Endothelial cell of umbilical vein (primary cell): ENCODE results near the gene RAB3IP.

ENCODE experiments used
- EZH2 ChIP-seq: IDR thresholded peaks from 2 replicates; pipeline ENCODE4 v1.6.1; 2012; ENCODE audit warnings: borderline replicate concordance, low read depth, mild to moderate bottlenecking, moderate library complexity, low read length, inconsistent platforms; ENCODE audit not compliant: severe bottlenecking
- MYC ChIP-seq: IDR thresholded peaks from one replicate; pipeline ENCODE4 v1.6.1; 2011; ENCODE audit warnings: mild to moderate bottlenecking, low read depth, low read length
- POLR2A ChIP-seq: IDR thresholded peaks from 2 replicates; pipeline ENCODE4 v1.6.1; 2012; ENCODE audit warnings: low read depth, mild to moderate bottlenecking, control low read depth, low read length
- TF ChIP-seq, protein P1 (sequence below), 2 donors: IDR thresholded peaks; 1 replicate in 1 of 2; 2 replicates in 1 of 2; pipeline ENCODE4 v1.5.1; 2011; ENCODE audit warnings: low read length in 2 of 2, mild to moderate bottlenecking in 2 of 2, moderate library complexity in 2 of 2, control low read depth in 1 of 2, inconsistent platforms in 1 of 2, low read depth in 1 of 2; ENCODE audit not compliant: insufficient read depth in 1 of 2; ENCODE audit errors: extremely low read depth in 1 of 2

DNA sequence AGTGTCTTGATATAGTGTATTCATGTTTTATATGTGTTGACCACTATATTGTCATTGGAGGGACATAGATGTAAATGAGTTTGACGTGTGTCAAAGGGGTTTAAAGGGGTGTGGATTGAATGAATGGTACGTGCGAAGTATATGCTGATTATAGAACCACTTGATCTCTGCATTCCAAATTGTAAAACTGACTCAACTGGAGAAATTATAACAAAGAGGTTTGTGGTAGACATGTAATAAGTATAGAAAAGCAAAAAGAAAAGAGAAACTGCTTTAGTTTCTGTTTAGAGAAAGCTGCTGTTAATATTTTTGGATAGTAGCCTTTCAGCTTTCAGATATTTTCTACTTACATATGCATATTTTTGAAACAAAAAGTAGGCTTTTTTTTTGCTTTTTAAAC, 77.4 kb downstream of the RAB3IP start:
- TF ChIP-seq MYC (no peak), POLR2A (no peak), EZH2 (no peak)
- TF ChIP-seq, protein P1, sequence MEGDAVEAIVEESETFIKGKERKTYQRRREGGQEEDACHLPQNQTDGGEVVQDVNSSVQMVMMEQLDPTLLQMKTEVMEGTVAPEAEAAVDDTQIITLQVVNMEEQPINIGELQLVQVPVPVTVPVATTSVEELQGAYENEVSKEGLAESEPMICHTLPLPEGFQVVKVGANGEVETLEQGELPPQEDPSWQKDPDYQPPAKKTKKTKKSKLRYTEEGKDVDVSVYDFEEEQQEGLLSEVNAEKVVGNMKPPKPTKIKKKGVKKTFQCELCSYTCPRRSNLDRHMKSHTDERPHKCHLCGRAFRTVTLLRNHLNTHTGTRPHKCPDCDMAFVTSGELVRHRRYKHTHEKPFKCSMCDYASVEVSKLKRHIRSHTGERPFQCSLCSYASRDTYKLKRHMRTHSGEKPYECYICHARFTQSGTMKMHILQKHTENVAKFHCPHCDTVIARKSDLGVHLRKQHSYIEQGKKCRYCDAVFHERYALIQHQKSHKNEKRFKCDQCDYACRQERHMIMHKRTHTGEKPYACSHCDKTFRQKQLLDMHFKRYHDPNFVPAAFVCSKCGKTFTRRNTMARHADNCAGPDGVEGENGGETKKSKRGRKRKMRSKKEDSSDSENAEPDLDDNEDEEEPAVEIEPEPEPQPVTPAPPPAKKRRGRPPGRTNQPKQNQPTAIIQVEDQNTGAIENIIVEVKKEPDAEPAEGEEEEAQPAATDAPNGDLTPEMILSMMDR (IDR thresholded peaks at IDR 0.05; ENCODE audit: extremely low read depth in 1 of 2, insufficient read depth in 1 of 2, low read depth in 1 of 2, low read length in 2 of 2), result no peak
